Left lung (tissue), 10 donors: ENCODE data around the gene RYR3. TPM values are rescaled to one million over a fixed set of nuclear protein-coding genes. Genes with fewer than 3 reads are reported as not detected.

ENCODE experiments used
- ATAC-seq: fragments of 200-7000 bp; cut with Tn5 transposase; one replicate; pipeline ENCODE4 v1.9.1; 2020; ENCODE audit warnings: moderate library complexity
- DNase-seq, 4 donors: peaks; one replicate each; pipeline ENCODE4 v3.0.0-alpha.2; 2013 to 2020
- H3K27ac ChIP-seq, 2 donors: fragments of 200-600 bp; sonication (generic) in 1 of 2; one replicate each; pipeline versions ENCODE4 v1.5.0 to v1.8.0; 2020 to 2021
- H3K27me3 ChIP-seq, 2 donors: fragments of 200-600 bp; sonication (generic) in 1 of 2; one replicate each; pipeline versions ENCODE4 v1.5.0 to v1.8.0; 2020 to 2021
- H3K36me3 ChIP-seq, 2 donors: fragments of 200-600 bp; sonication (generic) in 1 of 2; one replicate each; pipeline versions ENCODE4 v1.5.0 to v1.8.0; 2020 to 2021
- H3K4me1 ChIP-seq, 2 donors: fragments of 200-600 bp; one replicate each; pipeline ENCODE4 v1.8.0; 2021
- H3K4me3 ChIP-seq, 2 donors: fragments of 200-600 bp; sonication (generic) in 1 of 2; one replicate each; pipeline versions ENCODE4 v1.5.0 to v1.8.0; 2020 to 2021; ENCODE audit warnings: mild to moderate bottlenecking in 1 of 2
- H3K9me3 ChIP-seq, 2 donors: fragments of 200-600 bp; sonication (generic) in 1 of 2; one replicate each; pipeline versions ENCODE4 v1.5.0 to v1.8.0; 2020 to 2021
- CTCF ChIP-seq, 2 donors: fragments of 200-600 bp; sonication (generic) in 1 of 2; IDR thresholded peaks; one replicate each; pipeline versions ENCODE4 v1.5.0 to v1.8.0; 2021; ENCODE audit warnings: antibody characterized with exemption in 2 of 2
- intact Hi-C, 2 donors: fragments of 100-400 bp; cut with DNase I; formaldehyde crosslinking; loops; one replicate each; pipeline versions ENCODE4 v1.11.2 to v1.14.2; 2022
- polyA plus RNA-seq, 6 donors: library from polyadenylated mRNA; unstranded; fragments of 120-200 nt; gene quantifications; one replicate each; pipeline ENCODE4 v1.2.1, GENCODE V29; 2013; ENCODE audit not compliant: insufficient read length in 6 of 6
- total RNA-seq, 2 donors: library from RNA; stranded (reverse); fragmentation: NEBNext Ultra II Directional; extraction: Animal tissue kit (Norgen Biotek cat#: 25700); gene quantifications; one replicate each; pipeline ENCODE4 v1.2.1, GENCODE V29; 2021
- donor health status: DM: no; HTN: yes; CAD: no.
- donor health status: DM: no; HTN: no; CAD: no.

The RYR3 gene
- total and polyA plus RNA-seq, 8 donors: 0.24 to 12.6 (median 8.6) TPM

DNA sequence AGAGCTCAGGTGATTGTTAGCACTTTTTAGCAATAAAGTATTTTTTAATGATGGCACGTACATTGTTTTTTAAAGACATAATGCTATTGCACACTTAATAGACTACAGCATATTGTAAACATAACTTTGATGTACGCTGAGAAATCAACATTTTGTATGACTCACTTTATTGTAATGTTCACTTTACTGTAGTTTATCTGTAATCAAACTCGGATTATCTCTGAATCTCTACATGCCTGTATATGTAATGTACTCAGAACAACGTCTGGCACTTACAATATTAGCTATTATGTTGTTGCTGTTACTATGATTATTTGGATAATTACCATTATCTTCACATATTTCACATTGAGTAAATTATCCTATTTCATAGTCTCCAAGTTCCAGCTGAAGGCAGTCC is 519.6 kb downstream of the RYR3 start:
- ATAC-seq (no peak), DNase-seq (no peak)
- no peak overlapping the region for H3K4me3 ChIP-seq
- no peak overlapping the region for H3K27ac ChIP-seq
- no peaks in the 10 kb centered on the region for H3K27me3 ChIP-seq
- TF ChIP-seq CTCF (IDR thresholded peaks at IDR 0.05): no peak
- peaks cover 0 to 3% of the 10 kb centered on the region in 2 donors for H3K9me3 ChIP-seq
- no peaks in the 10 kb centered on the region for H3K4me1 ChIP-seq
- no peaks in the 10 kb centered on the region for H3K36me3 ChIP-seq
- intact Hi-C loops: no loop called here

GRCh38 chr15:33831646-33832045 is 520.9 kb downstream of the RYR3 start:
- no peak for TF ChIP-seq CTCF (IDR thresholded peaks at IDR 0.05)
- no peaks in the 10 kb centered on the region for H3K27me3 ChIP-seq
- no peaks in the 10 kb centered on the region for H3K4me1 ChIP-seq
- H3K27ac ChIP-seq: no peak overlapping the region
- DNase-seq: no peak
- no peak overlapping the region for H3K4me3 ChIP-seq
- intact Hi-C loops: no loop called here
- no peaks in the 10 kb centered on the region for H3K36me3 ChIP-seq
- H3K9me3 ChIP-seq: peaks cover 0 to 3% of the 10 kb centered on the region in 2 donors
- no peak for ATAC-seq

DNA sequence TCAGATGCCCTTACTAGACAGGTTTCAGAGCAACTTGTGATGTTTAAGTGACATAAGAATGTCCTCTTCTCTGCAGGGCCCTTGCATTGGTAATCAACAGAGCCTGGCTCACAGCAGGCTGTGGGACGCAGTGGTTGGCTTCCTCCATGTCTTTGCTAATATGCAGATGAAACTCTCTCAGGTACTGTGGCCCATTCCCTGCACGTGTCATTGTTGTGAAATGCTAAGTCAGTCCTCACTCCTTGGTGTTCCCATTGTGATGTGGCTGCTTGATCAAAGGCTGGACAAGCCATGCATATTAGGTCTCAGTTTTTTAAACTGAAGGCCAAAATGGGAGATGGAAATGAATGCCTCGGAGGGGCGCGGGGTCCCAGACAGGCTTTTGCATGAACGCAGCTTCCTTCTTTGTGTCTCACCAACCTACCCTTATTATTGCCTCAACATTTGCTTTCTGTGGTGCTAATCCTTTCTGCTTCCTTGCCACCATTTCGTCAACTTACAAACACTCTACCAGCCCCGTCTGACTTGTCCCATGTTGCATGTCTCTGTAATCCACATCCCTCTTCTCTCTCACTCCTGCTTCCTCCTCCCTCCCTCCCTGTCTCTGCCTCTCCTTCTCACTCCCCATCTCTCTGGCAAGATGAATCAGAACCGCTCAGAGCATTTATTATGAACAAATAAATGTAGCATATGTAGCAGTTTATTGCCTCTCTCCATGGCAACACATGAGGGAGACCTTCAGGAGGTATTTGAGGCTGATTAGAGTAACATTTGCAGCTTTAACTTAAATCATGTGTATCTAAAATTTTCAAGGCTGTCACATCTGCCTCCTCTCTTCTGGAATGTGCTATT is 524.4 kb downstream of the RYR3 start:
- no peak overlapping the region for H3K4me3 ChIP-seq
- intact Hi-C loops: no loop called here
- H3K4me1 ChIP-seq: no peaks in the 10 kb centered on the region

DNA sequence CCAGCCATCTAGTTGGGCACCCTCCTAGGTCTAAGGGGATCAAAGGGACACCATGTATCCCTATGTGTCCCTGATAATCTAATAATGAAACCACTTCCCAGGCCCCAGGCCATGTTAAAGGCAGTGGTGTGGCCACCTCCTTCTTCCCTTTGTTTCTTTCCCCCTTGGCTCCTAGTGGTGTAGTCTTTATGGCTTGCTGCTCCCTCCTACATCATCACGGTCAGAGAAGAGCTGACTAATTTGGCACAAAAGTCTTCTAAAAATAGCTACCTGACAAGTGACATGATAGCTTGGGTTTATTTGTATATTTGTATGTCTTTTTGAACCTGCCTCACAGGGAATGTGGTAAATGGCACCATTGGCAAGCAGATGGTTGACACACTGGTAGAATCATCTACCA is 526.5 kb downstream of the RYR3 start:
- Histone ChIP-seq H3K27ac (no peak overlapping the region), H3K36me3 (no peaks in the 10 kb centered on the region), H3K27me3 (no peaks in the 10 kb centered on the region), H3K4me3 (no peak overlapping the region), H3K4me1 (no peaks in the 10 kb centered on the region), H3K9me3 (no peaks in the 10 kb centered on the region)
- DNase-seq: no peak
- TF ChIP-seq CTCF (IDR thresholded peaks at IDR 0.05): no peak
- intact Hi-C loops: no loop called here
- no peak for ATAC-seq

More for the DNA sequence above, 524.4 kb downstream of the RYR3 start:
- no peaks in the 10 kb centered on the region for H3K36me3 ChIP-seq
- TF ChIP-seq CTCF (IDR thresholded peaks at IDR 0.05): no peak
- no peak for DNase-seq
- no peaks in the 10 kb centered on the region for H3K27me3 ChIP-seq
- no peak overlapping the region for H3K27ac ChIP-seq
- ATAC-seq: no peak
- no peaks in the 10 kb centered on the region for H3K9me3 ChIP-seq

- no peaks in the 10 kb centered on the region for H3K27me3 ChIP-seq
- H3K4me1 ChIP-seq: no peaks in the 10 kb centered on the region
- H3K27ac ChIP-seq: no peak overlapping the region
- DNase-seq: no peak
- no peak for ATAC-seq
- no peaks in the 10 kb centered on the region for H3K36me3 ChIP-seq
- intact Hi-C loops: no loop called here
- TF ChIP-seq CTCF (IDR thresholded peaks at IDR 0.05): no peak
- H3K4me3 ChIP-seq: no peak overlapping the region
- no peaks in the 10 kb centered on the region for H3K9me3 ChIP-seq
These were observed 528.8 kb downstream of the RYR3 start for GRCh38 chr15:33839540-33839939.
